ENCODE measurements around the gene LAMA3. TPM values are rescaled to one million over a fixed set of nuclear protein-coding genes. Genes with fewer than 3 reads are reported as not detected.

The LAMA3 gene
- total and polyA plus RNA-seq, 12 donors: 0.89 to 5.3 (median 3.3) TPM

DNA sequence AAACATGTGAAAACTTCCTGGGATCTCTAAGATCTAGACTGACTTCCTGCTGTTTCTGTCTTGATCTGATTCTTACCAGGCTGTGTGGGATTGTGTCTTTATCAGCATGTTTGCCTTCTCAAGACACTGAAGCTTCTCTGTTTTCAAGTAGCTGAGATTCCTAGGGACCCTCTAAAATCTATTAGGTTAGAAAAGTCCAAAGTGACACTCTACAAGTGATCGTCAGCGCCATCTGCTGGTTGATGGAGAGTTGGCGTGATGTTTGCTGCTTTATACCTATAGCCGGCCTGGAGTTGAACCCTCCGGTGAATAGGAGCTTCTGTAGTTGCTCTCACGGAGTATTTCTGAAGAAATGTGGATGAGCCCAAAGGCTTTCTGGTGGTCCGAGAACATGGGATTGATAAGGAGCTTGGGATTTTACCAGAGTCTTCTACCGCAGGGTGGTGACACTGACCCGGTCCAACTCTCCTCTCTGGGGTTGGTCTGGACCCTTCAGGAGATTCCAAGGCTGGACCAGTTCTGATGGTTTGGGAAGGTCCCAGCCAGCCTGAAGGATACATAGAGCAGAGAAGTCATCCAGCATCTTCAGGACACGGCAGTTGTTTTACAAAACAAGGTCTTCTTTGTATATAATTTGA, 229.3 kb downstream of the LAMA3 start:
- Histone ChIP-seq H3K4me1 (peaks cover 0 to 6% (median 0%) of the 10 kb centered on the region in 9 donors), H3K36me3 (peaks cover 0 to 42% (median 0%) of the 10 kb centered on the region in 9 donors), H3K27me3 (no peaks in the 10 kb centered on the region), H3K27ac (no peak overlapping the region), H3K9me3 (no peaks in the 10 kb centered on the region), H3K4me3 (no peak overlapping the region)
- WGBS, 2 donors: 34% methylated on average over 10 of the region's 10 CpGs
- TF ChIP-seq, protein P1, sequence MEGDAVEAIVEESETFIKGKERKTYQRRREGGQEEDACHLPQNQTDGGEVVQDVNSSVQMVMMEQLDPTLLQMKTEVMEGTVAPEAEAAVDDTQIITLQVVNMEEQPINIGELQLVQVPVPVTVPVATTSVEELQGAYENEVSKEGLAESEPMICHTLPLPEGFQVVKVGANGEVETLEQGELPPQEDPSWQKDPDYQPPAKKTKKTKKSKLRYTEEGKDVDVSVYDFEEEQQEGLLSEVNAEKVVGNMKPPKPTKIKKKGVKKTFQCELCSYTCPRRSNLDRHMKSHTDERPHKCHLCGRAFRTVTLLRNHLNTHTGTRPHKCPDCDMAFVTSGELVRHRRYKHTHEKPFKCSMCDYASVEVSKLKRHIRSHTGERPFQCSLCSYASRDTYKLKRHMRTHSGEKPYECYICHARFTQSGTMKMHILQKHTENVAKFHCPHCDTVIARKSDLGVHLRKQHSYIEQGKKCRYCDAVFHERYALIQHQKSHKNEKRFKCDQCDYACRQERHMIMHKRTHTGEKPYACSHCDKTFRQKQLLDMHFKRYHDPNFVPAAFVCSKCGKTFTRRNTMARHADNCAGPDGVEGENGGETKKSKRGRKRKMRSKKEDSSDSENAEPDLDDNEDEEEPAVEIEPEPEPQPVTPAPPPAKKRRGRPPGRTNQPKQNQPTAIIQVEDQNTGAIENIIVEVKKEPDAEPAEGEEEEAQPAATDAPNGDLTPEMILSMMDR (IDR thresholded peaks at IDR 0.05): peak; percentile 75 to 93 (median 87)
- ATAC-seq (peak in 7 of 8 donors; percentile 64 to 78 (median 70)), DNase-seq (peak; percentile 66 to 69)
- intact Hi-C loops (cut with DNase I): loop anchor here (2.0 to 10.0 kb wide), 9 partner anchors 84 to 296 kb away; no protein-coding TSS in a partner anchor

DNA sequence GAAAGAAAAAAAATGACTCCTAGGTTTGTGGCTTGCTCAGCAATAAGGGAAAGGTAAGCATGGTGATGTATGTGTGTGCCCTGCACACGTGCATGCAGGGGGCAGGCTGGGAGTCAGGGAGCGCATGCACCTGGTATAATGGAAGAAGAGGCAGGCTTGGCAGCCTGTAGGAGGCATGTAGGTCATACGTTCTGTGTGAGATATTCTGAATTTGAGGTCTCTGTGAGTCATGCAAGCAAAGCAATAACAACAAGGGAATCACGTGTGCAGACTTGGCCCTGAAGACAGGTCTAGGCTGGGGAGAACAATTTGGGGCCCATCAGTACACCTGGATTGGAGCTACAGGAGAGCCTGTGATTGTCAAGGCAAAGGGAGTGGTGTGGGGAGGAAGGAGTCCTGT, 230.8 kb downstream of the LAMA3 start:
- H3K27me3 ChIP-seq: no peaks in the 10 kb centered on the region
- DNase-seq (no peak), ATAC-seq (no peak)
- peaks cover 0 to 26% (median 0%) of the 10 kb centered on the region in 9 donors for H3K36me3 ChIP-seq
- 84 to 87% methylated on average over 4 of the region's 4 CpGs for WGBS, 2 donors
- H3K27ac ChIP-seq: no peak overlapping the region
- no peaks in the 10 kb centered on the region for H3K9me3 ChIP-seq
- intact Hi-C loops (cut with DNase I): loop anchor here in 2 of 10 donors (10.0 kb wide), 2 partner anchors 95 to 295 kb away; no protein-coding TSS in a partner anchor
- TF ChIP-seq, protein P1 (IDR thresholded peaks at IDR 0.05): no peak
- peaks cover 0 to 6% (median 0%) of the 10 kb centered on the region in 9 donors for H3K4me1 ChIP-seq
- H3K4me3 ChIP-seq: no peak overlapping the region

DNA sequence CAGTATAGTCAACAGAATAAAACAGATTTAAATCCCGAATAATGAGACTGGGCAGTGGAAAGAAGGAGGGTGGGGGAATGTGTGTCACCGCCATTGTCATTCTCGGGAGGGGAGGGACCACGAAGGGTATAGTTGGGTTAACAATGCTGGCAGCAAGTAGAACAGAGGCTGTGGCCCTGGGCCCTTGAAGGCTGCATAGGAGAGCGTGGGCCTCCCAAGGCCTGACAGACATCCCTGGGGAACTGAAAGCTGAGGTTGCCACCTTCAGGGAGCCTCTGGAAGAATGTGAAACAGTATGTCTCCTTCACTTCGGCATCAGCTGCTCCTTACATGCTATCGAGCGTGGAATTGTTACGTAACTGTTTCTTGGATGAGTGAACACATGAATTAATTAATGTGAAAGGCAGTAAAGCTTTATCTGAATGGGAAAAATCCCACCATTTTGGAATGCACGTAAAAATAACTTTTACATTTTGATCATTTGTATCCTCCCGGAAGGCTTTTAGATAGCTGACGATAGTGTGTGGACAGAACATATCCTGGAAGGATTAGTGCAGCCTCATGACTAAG, 232.5 kb downstream of the LAMA3 start:
- Histone ChIP-seq H3K27ac (no peak overlapping the region), H3K9me3 (no peaks in the 10 kb centered on the region), H3K4me1 (peaks cover 0 to 6% (median 0%) of the 10 kb centered on the region in 9 donors), H3K27me3 (no peaks in the 10 kb centered on the region), H3K36me3 (peaks cover 0 to 18% (median 0%) of the 10 kb centered on the region in 9 donors), H3K4me3 (no peak overlapping the region)
- TF ChIP-seq, protein P1 (IDR thresholded peaks at IDR 0.05): no peak
- ATAC-seq: no peak
- DNase-seq: no peak
- 94% methylated on average over 12 of the region's 12 CpGs for WGBS, 2 donors
- intact Hi-C loops (cut with DNase I): loop anchor here in 2 of 10 donors (10.0 kb wide), 2 partner anchors 97 to 297 kb away; no protein-coding TSS in a partner anchor

DNA sequence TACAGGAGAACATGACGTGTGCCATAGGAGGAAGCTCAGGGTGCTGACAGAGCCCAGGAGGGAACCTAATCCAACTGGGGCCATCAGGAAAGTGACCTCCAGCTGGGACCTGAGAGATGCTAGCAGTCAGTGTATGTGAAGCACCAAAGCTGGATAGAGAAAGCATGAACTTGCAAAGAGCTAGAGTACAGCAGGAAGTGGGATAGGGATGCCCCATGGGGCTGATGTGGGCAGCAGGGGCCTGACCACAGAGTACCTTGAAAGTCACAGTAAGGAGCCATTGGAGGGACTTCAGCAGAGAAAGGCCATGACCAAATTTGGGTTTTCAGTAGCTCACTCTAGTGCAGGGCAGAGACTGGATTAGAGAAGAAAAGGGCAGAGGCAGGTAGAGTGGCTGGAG, 233.7 kb downstream of the LAMA3 start:
- intact Hi-C loops (cut with DNase I): loop anchor here in 2 of 10 donors (10.0 kb wide), 2 partner anchors 98 to 298 kb away; no protein-coding TSS in a partner anchor
- peaks cover 0 to 25% (median 0%) of the 10 kb centered on the region in 9 donors for H3K36me3 ChIP-seq
- no peaks in the 10 kb centered on the region for H3K27me3 ChIP-seq
- no peak overlapping the region for H3K27ac ChIP-seq
- H3K4me1 ChIP-seq: peaks cover 0 to 6% (median 0%) of the 10 kb centered on the region in 9 donors
- DNase-seq (no peak), ATAC-seq (no peak)
- H3K9me3 ChIP-seq: no peaks in the 10 kb centered on the region
- 88 to 94% methylated on average over 1 of the region's 1 CpG for WGBS, 2 donors
- H3K4me3 ChIP-seq: no peak overlapping the region
- TF ChIP-seq, protein P1 (IDR thresholded peaks at IDR 0.05): no peak

All from heart right ventricle (tissue), 16 donors.